Measurements from ENCODE around the gene CIC.

The CIC gene

GRCh38 chr19:42290136-42290522 is 21.1 kb downstream of the CIC start:
- no peak for DNase-seq

- DNase-seq = no peak
Measured at GRCh38 chr19:42290523-42291434, 21.7 kb downstream of the CIC start.

- no peak for DNase-seq
Measured at GRCh38 chr19:42291435-42291810, 22.4 kb downstream of the CIC start.

- no peak for DNase-seq
Measured at GRCh38 chr19:42292042-42292960, 23.2 kb downstream of the CIC start.

- DNase-seq = no peak
Measured at GRCh38 chr19:42292963-42293362, 23.9 kb downstream of the CIC start.

GRCh38 chr19:42293540-42293939 is 24.5 kb downstream of the CIC start:
- no peak for DNase-seq

- DNase-seq = no peak
Measured at GRCh38 chr19:42293948-42294347, 24.9 kb downstream of the CIC start.

- no peak for DNase-seq
Measured at GRCh38 chr19:42294471-42295137, 25.6 kb downstream of the CIC start.

GRCh38 chr19:42295342-42295741 is 26.3 kb downstream of the CIC start:
- no peak for DNase-seq

GRCh38 chr19:42295831-42296525 is 26.9 kb downstream of the CIC start:
- DNase-seq = peak; percentile 71

GRCh38 chr19:42297039-42297438 is 28.0 kb downstream of the CIC start:
- no peak for DNase-seq

- no peak for DNase-seq
Measured at GRCh38 chr19:42301646-42302203, 32.7 kb downstream of the CIC start, which contains the start of gene PRR19. Gene PRR19 (plus strand): TSS chr19:42302132. CDS start chr19:42309585, 7,453 bp downstream.

- no peak for DNase-seq
Measured at GRCh38 chr19:42303101-42303464, 34.0 kb downstream of the CIC start.

- DNase-seq = no peak
Measured at GRCh38 chr19:42303876-42304275, 34.8 kb downstream of the CIC start.

GRCh38 chr19:42306646-42307045 is 37.6 kb downstream of the CIC start:
- no peak for DNase-seq

- no peak for DNase-seq
Measured at GRCh38 chr19:42309686-42310085, 40.6 kb downstream of the CIC start.

GRCh38 chr19:42311657-42312056 is 42.6 kb downstream of the CIC start:
- no peak for DNase-seq

- no peak for DNase-seq
Measured at GRCh38 chr19:42312370-42312769, 43.3 kb downstream of the CIC start.

- peak; percentile 34 for DNase-seq
Measured at GRCh38 chr19:42313096-42313839, 44.2 kb downstream of the CIC start, which contains the start of gene TMEM145. Gene TMEM145 (plus strand): TSS chr19:42313309. CDS start chr19:42313377, 68 bp downstream.

GRCh38 chr19:42313840-42314755 is 45.0 kb downstream of the CIC start:
- no peak for DNase-seq

Measured in NCI-H1105 (cell line).